ENCODE results near the gene CAMSAP1. TPM values are rescaled to one million over a fixed set of nuclear protein-coding genes. Genes with fewer than 3 reads are reported as not detected.
"Not testable (repeated sequence)": the region's sequence is repeated elsewhere in the genome, so short reads cannot be mapped to it uniquely, and the experiment has no call there.

The CAMSAP1 gene
- total RNA-seq, 1 donor from 2014 or later: 150 TPM

DNA sequence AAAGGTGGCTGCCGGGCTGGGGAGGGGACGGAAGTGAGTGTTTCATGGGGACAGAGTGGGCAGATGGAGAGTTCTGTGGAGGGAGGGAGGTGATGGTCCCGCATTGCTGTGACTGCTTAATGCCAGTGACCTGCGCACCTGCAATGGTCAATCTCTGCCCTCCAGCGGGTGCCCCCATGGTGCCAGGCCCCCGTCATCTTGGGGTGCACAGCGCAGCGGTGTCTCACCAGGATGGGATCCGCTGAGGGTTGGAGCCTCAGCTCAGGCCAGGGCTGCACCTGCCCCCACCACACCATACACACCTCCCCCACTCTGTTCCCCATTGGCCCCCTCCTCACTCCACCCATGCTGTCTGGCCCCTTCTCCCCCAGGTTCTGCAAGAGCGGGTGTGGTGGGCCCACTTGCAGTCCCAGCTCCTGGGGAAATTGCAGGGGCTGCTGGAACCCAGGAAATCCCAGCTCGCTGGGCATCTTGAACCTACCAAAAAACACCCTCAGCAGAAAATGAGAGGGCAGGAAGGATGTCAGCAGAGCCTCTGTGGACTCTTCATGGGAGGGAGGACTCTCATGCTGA, 12.1 kb upstream of the CAMSAP1 start:
- Mint-ChIP-seq H3K27me3 (ENCODE audit: unreplicated experiment) (peaks cover 4% of the 10 kb centered on the region), H3K36me3 (ENCODE audit: unreplicated experiment) (peaks cover 38% of the 10 kb centered on the region), H3K27ac (ENCODE audit: unreplicated experiment) (no peak overlapping the region), H3K4me3 (ENCODE audit: unreplicated experiment) (no peak overlapping the region), H3K9me3 (ENCODE audit: unreplicated experiment) (peaks cover 16% of the 10 kb centered on the region), H3K4me1 (ENCODE audit: low read depth, unreplicated experiment) (peaks cover 2% of the 10 kb centered on the region)
- DNase-seq: no peak
- TF ChIP-seq, protein P1, sequence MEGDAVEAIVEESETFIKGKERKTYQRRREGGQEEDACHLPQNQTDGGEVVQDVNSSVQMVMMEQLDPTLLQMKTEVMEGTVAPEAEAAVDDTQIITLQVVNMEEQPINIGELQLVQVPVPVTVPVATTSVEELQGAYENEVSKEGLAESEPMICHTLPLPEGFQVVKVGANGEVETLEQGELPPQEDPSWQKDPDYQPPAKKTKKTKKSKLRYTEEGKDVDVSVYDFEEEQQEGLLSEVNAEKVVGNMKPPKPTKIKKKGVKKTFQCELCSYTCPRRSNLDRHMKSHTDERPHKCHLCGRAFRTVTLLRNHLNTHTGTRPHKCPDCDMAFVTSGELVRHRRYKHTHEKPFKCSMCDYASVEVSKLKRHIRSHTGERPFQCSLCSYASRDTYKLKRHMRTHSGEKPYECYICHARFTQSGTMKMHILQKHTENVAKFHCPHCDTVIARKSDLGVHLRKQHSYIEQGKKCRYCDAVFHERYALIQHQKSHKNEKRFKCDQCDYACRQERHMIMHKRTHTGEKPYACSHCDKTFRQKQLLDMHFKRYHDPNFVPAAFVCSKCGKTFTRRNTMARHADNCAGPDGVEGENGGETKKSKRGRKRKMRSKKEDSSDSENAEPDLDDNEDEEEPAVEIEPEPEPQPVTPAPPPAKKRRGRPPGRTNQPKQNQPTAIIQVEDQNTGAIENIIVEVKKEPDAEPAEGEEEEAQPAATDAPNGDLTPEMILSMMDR (IDR thresholded peaks at IDR 0.05; ENCODE audit: partially characterized antibody, unreplicated experiment): no peak

DNA sequence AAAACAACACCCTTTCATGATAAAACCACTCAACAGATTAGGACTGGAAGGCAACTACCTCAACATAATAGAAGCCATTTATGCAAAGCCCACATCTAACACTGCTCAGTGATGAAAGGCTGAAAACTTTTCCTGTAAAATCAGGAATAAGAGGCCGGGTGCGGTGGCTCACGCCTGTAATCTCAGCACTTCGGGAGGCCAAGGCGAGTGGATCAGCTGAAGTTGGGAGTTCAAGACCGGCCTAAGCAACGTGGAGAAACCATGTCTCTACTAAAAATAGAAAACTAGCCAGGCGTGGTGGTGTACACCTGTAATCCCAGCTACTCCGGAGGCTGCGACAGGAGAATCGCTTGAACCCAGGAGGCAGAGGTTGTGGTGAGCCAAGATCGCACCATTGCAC, 8.9 kb upstream of the CAMSAP1 start:
- not testable (repeated sequence) for H3K27ac Mint-ChIP-seq (ENCODE audit: unreplicated experiment); DNase-seq; H3K27me3 Mint-ChIP-seq (ENCODE audit: unreplicated experiment); H3K4me3 Mint-ChIP-seq (ENCODE audit: unreplicated experiment); H3K4me1 Mint-ChIP-seq (ENCODE audit: low read depth, unreplicated experiment)
- Mint-ChIP-seq H3K9me3 (ENCODE audit: unreplicated experiment) (peaks cover 16% of the 10 kb centered on the region), H3K36me3 (ENCODE audit: unreplicated experiment) (peaks cover 56% of the 10 kb centered on the region)

DNA sequence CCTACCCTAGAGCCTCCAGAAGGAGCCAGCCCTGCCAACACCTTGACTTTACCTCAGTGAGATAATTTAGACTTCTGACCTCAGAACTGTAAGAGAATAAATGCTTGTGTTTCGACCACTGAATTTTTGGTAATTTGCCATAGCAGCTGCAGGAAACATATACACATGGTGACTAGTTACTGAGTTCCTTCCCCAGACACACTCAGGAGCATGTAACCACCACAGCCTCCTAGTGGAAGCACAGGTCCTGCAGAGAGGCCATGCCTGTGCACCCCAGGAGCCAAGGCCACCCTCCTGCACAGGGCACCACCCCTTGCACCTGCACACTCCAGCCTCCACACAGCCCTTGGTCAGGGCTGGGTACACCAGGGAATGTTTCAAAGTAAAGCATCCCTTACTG, 7.6 kb upstream of the CAMSAP1 start:
- Mint-ChIP-seq H3K9me3 (ENCODE audit: unreplicated experiment) (peaks cover 21% of the 10 kb centered on the region), H3K27ac (ENCODE audit: unreplicated experiment) (no peak overlapping the region), H3K4me1 (ENCODE audit: low read depth, unreplicated experiment) (no peaks in the 10 kb centered on the region), H3K4me3 (ENCODE audit: unreplicated experiment) (no peak overlapping the region), H3K27me3 (ENCODE audit: unreplicated experiment) (peaks cover 7% of the 10 kb centered on the region), H3K36me3 (ENCODE audit: unreplicated experiment) (peaks cover 69% of the 10 kb centered on the region)
- DNase-seq: no peak
- TF ChIP-seq, protein P1 (IDR thresholded peaks at IDR 0.05; ENCODE audit: partially characterized antibody, unreplicated experiment): no peak

DNA sequence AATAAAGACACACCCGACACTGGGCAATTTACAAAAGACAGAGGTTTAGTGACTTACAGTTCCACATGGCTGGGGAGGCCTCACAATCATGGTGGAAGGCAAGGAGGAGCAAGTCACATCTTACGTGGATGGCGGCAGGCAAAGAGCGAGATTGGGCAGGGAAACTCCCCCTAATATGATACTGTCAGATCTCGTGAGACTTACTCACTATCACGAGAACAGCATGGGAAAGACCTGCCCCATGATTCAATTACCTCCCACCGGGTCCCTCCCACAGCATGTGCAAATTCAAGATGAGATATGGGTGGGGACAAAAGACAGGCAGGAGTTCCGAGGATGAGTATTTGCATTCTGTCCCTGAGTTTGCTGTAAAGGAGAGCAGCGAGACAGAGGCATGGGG, 3.9 kb upstream of the CAMSAP1 start:
- not testable (repeated sequence) for H3K4me3 Mint-ChIP-seq (ENCODE audit: unreplicated experiment); DNase-seq; H3K4me1 Mint-ChIP-seq (ENCODE audit: low read depth, unreplicated experiment); H3K27me3 Mint-ChIP-seq (ENCODE audit: unreplicated experiment); H3K27ac Mint-ChIP-seq (ENCODE audit: unreplicated experiment)
- peaks cover 56% of the 10 kb centered on the region for H3K36me3 Mint-ChIP-seq (ENCODE audit: unreplicated experiment)
- peaks cover 21% of the 10 kb centered on the region for H3K9me3 Mint-ChIP-seq (ENCODE audit: unreplicated experiment)

DNA sequence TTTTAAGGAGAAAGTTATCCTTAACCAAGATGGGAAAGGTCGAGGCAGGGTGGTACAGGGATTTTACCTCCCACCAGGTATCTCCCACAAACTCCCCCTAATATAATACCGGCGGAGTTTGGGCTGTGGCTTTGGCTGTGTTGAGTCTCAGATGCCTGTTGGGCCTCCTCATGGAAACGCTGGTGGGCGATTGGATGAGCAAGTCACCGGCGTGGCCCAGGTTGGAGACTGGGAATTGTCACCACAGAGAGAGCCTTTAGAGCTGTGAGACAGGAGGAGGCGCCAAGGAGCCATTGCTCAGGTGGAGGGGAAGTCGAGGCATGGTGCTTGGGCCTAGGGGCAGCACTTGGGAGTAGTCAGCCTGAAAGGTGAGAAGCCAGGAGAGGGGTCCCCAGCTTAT, 3.4 kb upstream of the CAMSAP1 start:
- Mint-ChIP-seq H3K4me3 (ENCODE audit: unreplicated experiment) (no peak overlapping the region), H3K36me3 (ENCODE audit: unreplicated experiment) (peaks cover 51% of the 10 kb centered on the region), H3K4me1 (ENCODE audit: low read depth, unreplicated experiment) (peaks cover 8% of the 10 kb centered on the region), H3K27me3 (ENCODE audit: unreplicated experiment) (peaks cover 9% of the 10 kb centered on the region), H3K9me3 (ENCODE audit: unreplicated experiment) (peaks cover 18% of the 10 kb centered on the region), H3K27ac (ENCODE audit: unreplicated experiment) (no peak overlapping the region)
- TF ChIP-seq, protein P1 (IDR thresholded peaks at IDR 0.05; ENCODE audit: partially characterized antibody, unreplicated experiment): no peak
- DNase-seq: no peak

DNA sequence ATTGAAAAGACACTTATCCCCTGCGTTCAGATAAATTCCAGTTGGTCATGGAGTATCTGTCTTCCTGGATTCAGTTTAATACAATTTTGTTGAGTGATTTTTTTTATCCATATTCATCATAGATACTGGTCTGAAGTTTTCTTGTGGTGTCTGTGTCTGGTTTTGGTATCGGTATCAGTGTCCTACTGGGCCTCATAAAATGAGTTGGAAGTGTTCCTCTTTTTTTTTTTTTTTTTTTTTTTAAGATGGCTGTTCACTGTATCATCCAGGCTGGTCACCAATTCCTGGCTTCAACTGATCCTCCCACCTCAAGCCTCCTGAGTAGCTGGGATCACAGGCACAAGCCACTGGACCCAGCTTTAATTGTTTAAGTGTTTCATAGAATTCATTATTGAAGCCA, 2.9 kb upstream of the CAMSAP1 start:
- Mint-ChIP-seq H3K27me3 (ENCODE audit: unreplicated experiment) (peaks cover 9% of the 10 kb centered on the region), H3K27ac (ENCODE audit: unreplicated experiment) (no peak overlapping the region), H3K4me1 (ENCODE audit: low read depth, unreplicated experiment) (peaks cover 13% of the 10 kb centered on the region), H3K9me3 (ENCODE audit: unreplicated experiment) (peaks cover 21% of the 10 kb centered on the region), H3K4me3 (ENCODE audit: unreplicated experiment) (no peak overlapping the region), H3K36me3 (ENCODE audit: unreplicated experiment) (peaks cover 47% of the 10 kb centered on the region)
- DNase-seq: no peak
- TF ChIP-seq, protein P1 (IDR thresholded peaks at IDR 0.05; ENCODE audit: partially characterized antibody, unreplicated experiment): no peak

Measured in glutamatergic neuron (in vitro differentiated cells).